Erythroblast (primary cell): ENCODE results near the gene SLC30A7.

Experiments
- GATA1 ChIP-seq: IDR thresholded peaks from 2 replicates; pipeline ENCODE4 v1.6.1; 2011; ENCODE audit warnings: low read depth, mild to moderate bottlenecking, control low read depth, low read length, moderate library complexity
- POLR2A ChIP-seq: IDR thresholded peaks from 2 replicates; pipeline ENCODE4 v1.6.1; 2011; ENCODE audit warnings: mild to moderate bottlenecking, low read length

- TF ChIP-seq POLR2A (no peak), GATA1 (no peak)
Measured at GRCh38 chr1:100971021-100971420, 75.1 kb downstream of the SLC30A7 start.
